PC-9 (cell line): ENCODE results near the gene UBQLN3.

Experiments
- CTCF ChIP-seq: fragments of 200-600 bp; sonication (generic); conservative IDR thresholded peaks from 2 replicates; pipeline ENCODE4 v1.6.1; 2017; ENCODE audit warnings: mixed run types, antibody characterized with exemption, mild to moderate bottlenecking, moderate library complexity
- EZH2 ChIP-seq: fragments of 200-600 bp; sonication (generic); IDR thresholded peaks from 2 replicates; pipeline ENCODE4 v1.8.0; 2017; ENCODE audit warnings: antibody characterized with exemption, low read depth

GRCh38 chr11:5476186-5476819, 33.5 kb downstream of the UBQLN3 start:
- TF ChIP-seq CTCF (peak; percentile 77), EZH2 (no peak)
